GM23338 (cell line): ENCODE data around the gene JOSD1. TPM values are rescaled to one million over a fixed set of nuclear protein-coding genes. Genes with fewer than 3 reads are reported as not detected.

Source experiments
- ATAC-seq: fragments of 200-7000 bp; cut with Tn5 transposase; 3 replicates; pipeline ENCODE4 v1.9.1; 2020
- DNase-seq: peaks from one replicate; pipeline ENCODE4 v3.0.0-alpha.2; 2015; ENCODE audit warnings: low spot score
- H2AFZ ChIP-seq: fragments of 200-600 bp; sonication (generic); 2 replicates; pipeline ENCODE4 v1.8.0; 2016; ENCODE audit warnings: antibody characterized with exemption, mild to moderate bottlenecking, moderate library complexity
- H3F3A ChIP-seq: fragments of 200-600 bp; sonication (generic); replicated peaks from 2 replicates; pipeline ENCODE4 v1.8.0; 2017; ENCODE audit warnings: antibody characterized with exemption, mixed run types, low read depth
- H3K27ac ChIP-seq: fragments of 200-600 bp; sonication (generic); 2 replicates; pipeline ENCODE4 v1.6.1; 2016; ENCODE audit warnings: low read depth
- H3K27me3 ChIP-seq: fragments of 200-600 bp; sonication (generic); 2 replicates; pipeline ENCODE4 v1.8.0; 2016; ENCODE audit warnings: mild to moderate bottlenecking, mixed run types, moderate library complexity; ENCODE audit not compliant: insufficient read depth
- H3K36me3 ChIP-seq: fragments of 200-600 bp; sonication (generic); 2 replicates; pipeline ENCODE4 v1.8.0; 2016; ENCODE audit warnings: mild to moderate bottlenecking; ENCODE audit not compliant: insufficient read depth
- H3K4me1 ChIP-seq: fragments of 200-600 bp; sonication (generic); 2 replicates; pipeline ENCODE4 v1.8.0; 2016; ENCODE audit warnings: mild to moderate bottlenecking, moderate library complexity; ENCODE audit not compliant: insufficient read depth
- H3K4me2 ChIP-seq: fragments of 200-600 bp; sonication (generic); 2 replicates; pipeline ENCODE4 v1.7.1; 2017; ENCODE audit warnings: mixed run types
- H3K4me3 ChIP-seq: fragments of 200-600 bp; sonication (generic); 2 replicates; pipeline ENCODE4 v1.6.1; 2016; ENCODE audit warnings: mixed run types
- H3K79me2 ChIP-seq: fragments of 200-600 bp; sonication (generic); replicated peaks from 2 replicates; pipeline ENCODE4 v1.8.0; 2017; ENCODE audit warnings: mild to moderate bottlenecking; ENCODE audit not compliant: insufficient read depth
- H3K9me2 ChIP-seq: fragments of 200-600 bp; sonication (generic); 2 replicates; pipeline ENCODE4 v1.8.0; 2017; ENCODE audit not compliant: insufficient read depth
- H4K20me1 ChIP-seq: fragments of 200-600 bp; sonication (generic); replicated peaks from 2 replicates; pipeline ENCODE4 v1.8.0; 2017; ENCODE audit warnings: mild to moderate bottlenecking; ENCODE audit not compliant: insufficient read depth
- H3K27ac Mint-ChIP-seq: 2 replicates; pipeline ENCODE4 v1.8.0; 2020; ENCODE audit warnings: inconsistent platforms, mild to moderate bottlenecking, moderate library complexity, mixed read lengths
- H3K27me3 Mint-ChIP-seq: 3 replicates; pipeline ENCODE4 v1.8.0; 2022; ENCODE audit warnings: low read depth, mild to moderate bottlenecking, moderate library complexity, mixed read lengths, inconsistent platforms; ENCODE audit not compliant: insufficient read depth, poor library complexity
- H3K36me3 Mint-ChIP-seq: 3 replicates; pipeline ENCODE4 v1.8.0; 2021; ENCODE audit warnings: low read depth, mild to moderate bottlenecking, inconsistent platforms, moderate library complexity, mixed read lengths
- H3K4me1 Mint-ChIP-seq: 3 replicates; pipeline ENCODE4 v1.8.0; 2020; ENCODE audit warnings: mild to moderate bottlenecking, inconsistent platforms, mixed read lengths
- H3K4me3 Mint-ChIP-seq: 3 replicates; pipeline ENCODE4 v1.8.0; 2021; ENCODE audit warnings: moderate library complexity, mild to moderate bottlenecking, inconsistent platforms, mixed read lengths
- H3K9me3 Mint-ChIP-seq: 3 replicates; pipeline ENCODE4 v1.8.0; 2020; ENCODE audit warnings: moderate library complexity, mild to moderate bottlenecking, inconsistent platforms, mixed read lengths
- EZH2phosphoT487 ChIP-seq: fragments of 200-600 bp; sonication (generic); IDR thresholded peaks from one replicate; pipeline ENCODE4 v1.8.1; 2018; ENCODE audit warnings: antibody characterized with exemption; ENCODE audit not compliant: unreplicated experiment
- JUNB ChIP-seq: IDR thresholded peaks from one replicate; pipeline ENCODE4 v1.6.1; 2016; ENCODE audit warnings: antibody characterized with exemption; ENCODE audit not compliant: unreplicated experiment
- NANOG ChIP-seq: IDR thresholded peaks from 2 replicates; pipeline ENCODE4 v1.6.1; 2016; ENCODE audit warnings: antibody characterized with exemption, borderline replicate concordance
- STAT1 ChIP-seq: IDR thresholded peaks from one replicate; pipeline ENCODE4 v1.6.1; 2016; ENCODE audit warnings: antibody characterized with exemption; ENCODE audit not compliant: unreplicated experiment
- ZNF114 ChIP-seq: fragments of 250-450 bp; sonication (Bioruptor Pico); IDR thresholded peaks from 2 replicates; pipeline ENCODE4 v1.5.0; 2020; ENCODE audit warnings: mild to moderate bottlenecking, moderate library complexity
- polyA plus RNA-seq: library from polyadenylated mRNA; unstranded; fragments of >200 nt; fragmentation: Nextera tagmentation; extraction: Ambion mirVana; gene quantifications from 2 replicates; pipeline ENCODE4 v1.2.1, GENCODE V29; 2016
- total RNA-seq: library from RNA; depleted of rRNA; stranded (reverse); fragments of >200 nt; shearing (Covaris generic); gene quantifications from 2 replicates; pipeline ENCODE4 v1.2.3, GENCODE V29; 2014
- TF ChIP-seq, protein P1 (sequence below): IDR thresholded peaks from 2 replicates; pipeline ENCODE4 v1.6.1; 2016; ENCODE audit warnings: antibody characterized with exemption
- TF ChIP-seq, protein P2 (sequence below), 2 experiments: fragments of 200-600 bp in 1 of 2; sonication (generic) in 1 of 2; conservative IDR thresholded peaks; 2 replicates each; pipeline versions ENCODE4 v1.5.1 to v1.6.1; 2016 to 2017; ENCODE audit warnings: antibody characterized with exemption in 2 of 2, low read depth in 2 of 2, mild to moderate bottlenecking in 2 of 2, moderate library complexity in 1 of 2
- TF ChIP-seq, protein P3 (sequence below): fragments of 250-450 bp; sonication (Bioruptor Pico); IDR thresholded peaks from 2 replicates; pipeline ENCODE4 v1.5.0; 2020; ENCODE audit warnings: mild to moderate bottlenecking, moderate library complexity

JOSD1 gene
- total and polyA plus RNA-seq, 2 experiments from 2014 or later, result 4.6 to 19.7 TPM

DNA sequence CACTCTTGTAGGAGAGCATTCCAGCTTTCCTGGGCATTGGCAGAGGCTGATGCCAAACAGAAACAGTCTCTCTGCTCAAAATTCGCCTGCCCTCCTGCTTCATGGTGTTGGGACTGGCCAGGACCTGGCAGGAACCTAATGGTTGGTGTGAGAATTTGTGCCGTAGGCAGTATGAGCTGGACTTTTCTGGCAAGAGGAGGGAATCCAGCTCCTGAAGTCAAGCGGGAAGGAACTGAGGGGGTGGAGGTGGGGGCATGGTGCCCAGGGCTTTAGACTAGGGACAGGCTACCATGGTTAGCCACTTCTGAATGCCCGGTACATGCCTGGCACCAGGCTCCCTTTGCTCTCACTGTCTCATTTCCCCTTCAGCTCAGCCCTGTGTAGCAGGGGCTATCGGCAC, 25.9 kb downstream of the JOSD1 start:
- Mint-ChIP-seq H3K9me3 (no peaks in the 10 kb centered on the region), H3K4me1 (no peaks in the 10 kb centered on the region), H3K4me3 (no peak overlapping the region), H3K36me3 (peaks cover 24% of the 10 kb centered on the region), H3K27ac (no peak overlapping the region), H3K27me3 (peaks cover 9% of the 10 kb centered on the region)
- Histone ChIP-seq H2AFZ (no peak overlapping the region), H3K4me3 (no peak overlapping the region), H3K79me2 (no peaks in the 10 kb centered on the region), H3K4me1 (no peaks in the 10 kb centered on the region), H3K9me2 (no peaks in the 10 kb centered on the region), H3K27ac (no peak overlapping the region), H4K20me1 (no peaks in the 10 kb centered on the region), H3F3A (no peaks in the 10 kb centered on the region), H3K4me2 (no peak overlapping the region), H3K36me3 (no peaks in the 10 kb centered on the region), H3K27me3 (no peaks in the 10 kb centered on the region)
- TF ChIP-seq STAT1, result no peak
- DNase-seq, result no peak
- no peak for ATAC-seq

DNA sequence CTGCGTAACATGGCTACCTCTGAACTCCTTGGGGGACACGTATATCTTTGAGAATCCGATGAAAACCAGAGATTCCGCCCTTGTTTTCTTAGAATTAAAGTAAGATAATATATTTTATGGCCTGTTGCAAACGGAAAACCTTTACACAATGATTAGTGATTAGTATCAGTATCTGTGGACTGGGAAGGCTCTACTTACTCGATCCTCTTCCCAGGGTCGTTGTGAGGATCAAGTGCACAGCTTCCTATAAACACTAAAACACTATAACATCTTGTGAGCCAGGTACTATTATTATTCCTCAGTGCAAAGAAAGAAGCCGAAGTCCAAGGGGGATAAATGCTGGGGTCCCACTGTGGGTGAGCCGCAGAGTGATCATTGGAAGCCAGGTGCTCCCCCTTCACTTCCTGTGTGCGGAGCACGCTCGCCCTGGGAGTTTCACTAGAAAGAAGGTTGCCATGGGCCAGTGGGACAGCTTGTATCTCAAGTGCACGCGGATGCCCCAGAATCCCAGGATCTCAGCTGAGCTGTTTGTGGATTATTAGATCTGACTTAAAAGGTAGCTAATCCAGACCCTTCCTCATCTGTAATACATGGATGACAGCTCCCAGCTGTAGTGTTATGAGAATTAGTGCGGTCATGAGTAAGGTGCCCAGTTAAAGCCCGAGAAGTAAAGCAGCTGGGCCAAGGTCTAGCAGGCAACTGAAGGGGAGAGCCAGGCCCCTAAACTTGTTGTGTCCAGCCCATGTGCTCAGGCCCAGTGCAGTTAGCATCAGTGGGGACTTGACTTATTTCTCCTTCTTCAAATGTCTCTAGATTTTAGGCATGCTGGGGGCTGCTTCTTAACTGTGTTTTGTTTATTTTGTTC, 43.5 kb downstream of the JOSD1 start:
- peaks cover 12% of the 10 kb centered on the region for H3K36me3 Mint-ChIP-seq
- no peaks in the 10 kb centered on the region for H3F3A ChIP-seq

More for the DNA sequence above, 43.5 kb downstream of the JOSD1 start:
- Histone ChIP-seq H3K4me3 (peak overlapping the region; percentile 74), H3K4me1 (peaks cover 5% of the 10 kb centered on the region), H3K4me2 (peak overlapping the region; percentile 99), H3K9me2 (no peaks in the 10 kb centered on the region), H3K27ac (no peak overlapping the region), H3K36me3 (no peaks in the 10 kb centered on the region), H4K20me1 (no peaks in the 10 kb centered on the region; the same call in 1 of the 2 replicates), H3K27me3 (no peaks in the 10 kb centered on the region), H2AFZ (peak overlapping the region; percentile 49), H3K79me2 (0 out of 2 replicates have a peak, but pooled peaks cover 4% of the 10 kb centered on the region)
- DNase-seq, result peak; percentile 72
- Mint-ChIP-seq H3K4me3 (peak overlapping the region; percentile 91), H3K9me3 (peaks cover 8% of the 10 kb centered on the region; the same call in 2 of the 3 replicates), H3K27ac (no peak overlapping the region), H3K4me1 (peaks cover 8% of the 10 kb centered on the region), H3K27me3 (peaks cover 4% of the 10 kb centered on the region)
- no peak for TF ChIP-seq EZH2phosphoT487
- no peak for TF ChIP-seq NANOG
- no peak for TF ChIP-seq JUNB
- TF ChIP-seq, protein P1, sequence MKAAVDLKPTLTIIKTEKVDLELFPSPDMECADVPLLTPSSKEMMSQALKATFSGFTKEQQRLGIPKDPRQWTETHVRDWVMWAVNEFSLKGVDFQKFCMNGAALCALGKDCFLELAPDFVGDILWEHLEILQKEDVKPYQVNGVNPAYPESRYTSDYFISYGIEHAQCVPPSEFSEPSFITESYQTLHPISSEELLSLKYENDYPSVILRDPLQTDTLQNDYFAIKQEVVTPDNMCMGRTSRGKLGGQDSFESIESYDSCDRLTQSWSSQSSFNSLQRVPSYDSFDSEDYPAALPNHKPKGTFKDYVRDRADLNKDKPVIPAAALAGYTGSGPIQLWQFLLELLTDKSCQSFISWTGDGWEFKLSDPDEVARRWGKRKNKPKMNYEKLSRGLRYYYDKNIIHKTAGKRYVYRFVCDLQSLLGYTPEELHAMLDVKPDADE, result no peak
- TF ChIP-seq ZNF114 (CRISPR knock-in tag), result no peak
- TF ChIP-seq, protein P2, sequence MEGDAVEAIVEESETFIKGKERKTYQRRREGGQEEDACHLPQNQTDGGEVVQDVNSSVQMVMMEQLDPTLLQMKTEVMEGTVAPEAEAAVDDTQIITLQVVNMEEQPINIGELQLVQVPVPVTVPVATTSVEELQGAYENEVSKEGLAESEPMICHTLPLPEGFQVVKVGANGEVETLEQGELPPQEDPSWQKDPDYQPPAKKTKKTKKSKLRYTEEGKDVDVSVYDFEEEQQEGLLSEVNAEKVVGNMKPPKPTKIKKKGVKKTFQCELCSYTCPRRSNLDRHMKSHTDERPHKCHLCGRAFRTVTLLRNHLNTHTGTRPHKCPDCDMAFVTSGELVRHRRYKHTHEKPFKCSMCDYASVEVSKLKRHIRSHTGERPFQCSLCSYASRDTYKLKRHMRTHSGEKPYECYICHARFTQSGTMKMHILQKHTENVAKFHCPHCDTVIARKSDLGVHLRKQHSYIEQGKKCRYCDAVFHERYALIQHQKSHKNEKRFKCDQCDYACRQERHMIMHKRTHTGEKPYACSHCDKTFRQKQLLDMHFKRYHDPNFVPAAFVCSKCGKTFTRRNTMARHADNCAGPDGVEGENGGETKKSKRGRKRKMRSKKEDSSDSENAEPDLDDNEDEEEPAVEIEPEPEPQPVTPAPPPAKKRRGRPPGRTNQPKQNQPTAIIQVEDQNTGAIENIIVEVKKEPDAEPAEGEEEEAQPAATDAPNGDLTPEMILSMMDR (conservative IDR thresholded peaks at IDR 0.05; ENCODE audit: low read depth in 2 of 2), result no peak
- TF ChIP-seq, protein P3, sequence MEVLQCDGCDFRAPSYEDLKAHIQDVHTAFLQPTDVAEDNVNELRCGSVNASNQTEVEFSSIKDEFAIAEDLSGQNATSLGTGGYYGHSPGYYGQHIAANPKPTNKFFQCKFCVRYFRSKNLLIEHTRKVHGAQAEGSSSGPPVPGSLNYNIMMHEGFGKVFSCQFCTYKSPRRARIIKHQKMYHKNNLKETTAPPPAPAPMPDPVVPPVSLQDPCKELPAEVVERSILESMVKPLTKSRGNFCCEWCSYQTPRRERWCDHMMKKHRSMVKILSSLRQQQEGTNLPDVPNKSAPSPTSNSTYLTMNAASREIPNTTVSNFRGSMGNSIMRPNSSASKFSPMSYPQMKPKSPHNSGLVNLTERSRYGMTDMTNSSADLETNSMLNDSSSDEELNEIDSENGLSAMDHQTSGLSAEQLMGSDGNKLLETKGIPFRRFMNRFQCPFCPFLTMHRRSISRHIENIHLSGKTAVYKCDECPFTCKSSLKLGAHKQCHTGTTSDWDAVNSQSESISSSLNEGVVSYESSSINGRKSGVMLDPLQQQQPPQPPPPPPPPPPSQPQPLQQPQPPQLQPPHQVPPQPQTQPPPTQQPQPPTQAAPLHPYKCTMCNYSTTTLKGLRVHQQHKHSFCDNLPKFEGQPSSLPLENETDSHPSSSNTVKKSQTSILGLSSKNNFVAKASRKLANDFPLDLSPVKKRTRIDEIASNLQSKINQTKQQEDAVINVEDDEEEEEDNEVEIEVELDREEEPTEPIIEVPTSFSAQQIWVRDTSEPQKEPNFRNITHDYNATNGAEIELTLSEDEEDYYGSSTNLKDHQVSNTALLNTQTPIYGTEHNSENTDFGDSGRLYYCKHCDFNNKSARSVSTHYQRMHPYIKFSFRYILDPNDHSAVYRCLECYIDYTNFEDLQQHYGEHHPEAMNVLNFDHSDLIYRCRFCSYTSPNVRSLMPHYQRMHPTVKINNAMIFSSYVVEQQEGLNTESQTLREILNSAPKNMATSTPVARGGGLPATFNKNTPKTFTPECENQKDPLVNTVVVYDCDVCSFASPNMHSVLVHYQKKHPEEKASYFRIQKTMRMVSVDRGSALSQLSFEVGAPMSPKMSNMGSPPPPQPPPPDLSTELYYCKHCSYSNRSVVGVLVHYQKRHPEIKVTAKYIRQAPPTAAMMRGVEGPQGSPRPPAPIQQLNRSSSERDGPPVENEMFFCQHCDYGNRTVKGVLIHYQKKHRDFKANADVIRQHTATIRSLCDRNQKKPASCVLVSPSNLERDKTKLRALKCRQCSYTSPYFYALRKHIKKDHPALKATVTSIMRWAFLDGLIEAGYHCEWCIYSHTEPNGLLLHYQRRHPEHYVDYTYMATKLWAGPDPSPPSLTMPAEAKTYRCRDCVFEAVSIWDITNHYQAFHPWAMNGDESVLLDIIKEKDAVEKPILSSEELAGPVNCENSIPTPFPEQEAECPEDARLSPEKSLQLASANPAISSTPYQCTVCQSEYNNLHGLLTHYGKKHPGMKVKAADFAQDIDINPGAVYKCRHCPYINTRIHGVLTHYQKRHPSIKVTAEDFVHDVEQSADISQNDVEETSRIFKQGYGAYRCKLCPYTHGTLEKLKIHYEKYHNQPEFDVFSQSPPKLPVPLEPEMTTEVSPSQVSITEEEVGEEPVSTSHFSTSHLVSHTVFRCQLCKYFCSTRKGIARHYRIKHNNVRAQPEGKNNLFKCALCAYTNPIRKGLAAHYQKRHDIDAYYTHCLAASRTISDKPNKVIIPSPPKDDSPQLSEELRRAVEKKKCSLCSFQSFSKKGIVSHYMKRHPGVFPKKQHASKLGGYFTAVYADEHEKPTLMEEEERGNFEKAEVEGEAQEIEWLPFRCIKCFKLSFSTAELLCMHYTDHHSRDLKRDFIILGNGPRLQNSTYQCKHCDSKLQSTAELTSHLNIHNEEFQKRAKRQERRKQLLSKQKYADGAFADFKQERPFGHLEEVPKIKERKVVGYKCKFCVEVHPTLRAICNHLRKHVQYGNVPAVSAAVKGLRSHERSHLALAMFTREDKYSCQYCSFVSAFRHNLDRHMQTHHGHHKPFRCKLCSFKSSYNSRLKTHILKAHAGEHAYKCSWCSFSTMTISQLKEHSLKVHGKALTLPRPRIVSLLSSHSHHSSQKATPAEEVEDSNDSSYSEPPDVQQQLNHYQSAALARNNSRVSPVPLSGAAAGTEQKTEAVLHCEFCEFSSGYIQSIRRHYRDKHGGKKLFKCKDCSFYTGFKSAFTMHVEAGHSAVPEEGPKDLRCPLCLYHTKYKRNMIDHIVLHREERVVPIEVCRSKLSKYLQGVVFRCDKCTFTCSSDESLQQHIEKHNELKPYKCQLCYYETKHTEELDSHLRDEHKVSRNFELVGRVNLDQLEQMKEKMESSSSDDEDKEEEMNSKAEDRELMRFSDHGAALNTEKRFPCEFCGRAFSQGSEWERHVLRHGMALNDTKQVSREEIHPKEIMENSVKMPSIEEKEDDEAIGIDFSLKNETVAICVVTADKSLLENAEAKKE, result no peak
- no peak for TF ChIP-seq STAT1
- peak; percentile 31 for ATAC-seq
